A673 (cell line): ENCODE results near the gene SMYD3. TPM values are rescaled to one million over a fixed set of nuclear protein-coding genes. Genes with fewer than 3 reads are reported as not detected.

Source experiments
- BruUV-seq: library from RNA; stranded (reverse); fragments of 400-500 nt; replicated peaks from 2 replicates; lab custom pipeline; 2021; lab: Mats Ljungman, UMichigan
- CTCF ChIA-PET: fragments of 300-600 bp; sonication (Branson Sonifier 250); formaldehyde crosslinking; loops from one replicate; lab custom pipeline; 2022; ENCODE audit warnings: antibody characterized with exemption; lab: Charles Lee
- POLR2A ChIA-PET: fragments of 300-600 bp; sonication (Branson Sonifier 250); formaldehyde crosslinking; loops from one replicate; lab custom pipeline; 2022; ENCODE audit warnings: antibody characterized with exemption; ENCODE audit not compliant: low non-redundant PET; lab: Charles Lee
- DNase-seq: peaks from one replicate; pipeline ENCODE4 v3.0.0-alpha.2; 2015; ENCODE audit warnings: low spot score
- H3K27ac ChIP-seq: fragments of 200-600 bp; sonication (generic); 2 replicates; pipeline ENCODE4 v1.5.1; 2016; ENCODE audit warnings: mixed run types, low read depth, mild to moderate bottlenecking, mixed read lengths, antibody characterized with exemption, low read length; ENCODE audit not compliant: poor library complexity, severe bottlenecking
- H3K27me3 ChIP-seq: fragments of 200-600 bp; sonication (generic); replicated peaks from 2 replicates; pipeline ENCODE4 v1.6.1; 2017; ENCODE audit warnings: mixed run types, low read depth, mild to moderate bottlenecking, mixed read lengths, antibody characterized with exemption, low read length; ENCODE audit not compliant: insufficient read depth, poor library complexity
- H3K36me3 ChIP-seq: fragments of 200-600 bp; sonication (generic); 2 replicates; pipeline ENCODE4 v1.6.1; 2016; ENCODE audit warnings: mixed run types, mild to moderate bottlenecking, mixed read lengths, antibody characterized with exemption, low read length; ENCODE audit not compliant: insufficient read depth, poor library complexity, severe bottlenecking
- H3K4me1 ChIP-seq: fragments of 200-600 bp; sonication (generic); 2 replicates; pipeline ENCODE4 v1.6.1; 2017; ENCODE audit warnings: mixed run types, mild to moderate bottlenecking, mixed read lengths, antibody characterized with exemption, low read length; ENCODE audit not compliant: insufficient read depth, poor library complexity, severe bottlenecking
- H3K4me3 ChIP-seq: fragments of 200-600 bp; sonication (generic); 2 replicates; pipeline ENCODE4 v1.5.1; 2016; ENCODE audit warnings: low read depth, mixed run types, mild to moderate bottlenecking, mixed read lengths, low read length; ENCODE audit not compliant: poor library complexity, severe bottlenecking
- H3K9me3 ChIP-seq: fragments of 200-600 bp; sonication (generic); 2 replicates; pipeline ENCODE4 v1.6.1; 2016; ENCODE audit warnings: mixed run types, low read depth, mild to moderate bottlenecking, mixed read lengths, antibody characterized with exemption, low read length; ENCODE audit not compliant: poor library complexity, severe bottlenecking
- EZH2 ChIP-seq: fragments of 200-600 bp; sonication (generic); IDR thresholded peaks from 2 replicates; pipeline ENCODE4 v1.6.1; 2017; ENCODE audit warnings: borderline replicate concordance, low read depth, mild to moderate bottlenecking, mixed read lengths, antibody characterized with exemption, low read length; ENCODE audit not compliant: poor library complexity, severe bottlenecking
- intact Hi-C: fragments of 100-400 bp; cut with micrococcal nuclease; formaldehyde crosslinking; loops from one replicate; pipeline ENCODE4 v1.10.0; 2022; ENCODE audit not compliant: unreplicated experiment
- total RNA-seq: library from RNA; stranded (reverse); gene quantifications from 2 replicates; pipeline ENCODE4 v1.2.3, GENCODE V29; 2021
- TF ChIP-seq, protein P1 (sequence below): fragments of 300-800, 200-600 bp; sonication (generic); conservative IDR thresholded peaks from 2 replicates; pipeline ENCODE4 v1.5.1; 2017; ENCODE audit warnings: low read depth, mild to moderate bottlenecking, antibody characterized with exemption, low read length, moderate library complexity, mixed read lengths

SMYD3 gene
- total RNA-seq, 1 experiment from 2014 or later, result 29.0 TPM

DNA sequence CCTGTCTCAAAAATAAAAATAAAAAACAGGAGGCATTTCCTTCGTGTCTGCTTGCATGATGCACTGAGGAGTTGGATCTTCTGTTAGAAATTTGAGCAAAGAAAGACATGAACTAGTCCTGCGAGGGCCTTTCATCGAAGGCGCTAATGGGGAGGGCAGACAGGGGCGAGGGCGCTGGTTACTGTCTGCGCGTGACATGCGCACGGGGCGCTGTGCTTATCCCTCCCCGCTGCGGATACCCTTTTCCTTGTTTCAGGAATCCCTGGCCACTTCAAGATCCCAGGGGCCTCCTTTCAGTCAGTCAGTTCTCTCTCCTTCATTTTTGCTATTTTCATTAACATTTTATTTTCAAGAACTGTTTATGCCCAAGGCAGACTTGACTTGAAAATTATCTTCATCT is 806.4 kb downstream of the SMYD3 start:
- DNase-seq, result no peak
- intact Hi-C loops, result no loop called here
- no peak overlapping the region for H3K4me3 ChIP-seq
- no peaks in the 10 kb centered on the region for H3K4me1 ChIP-seq
- no peaks in the 10 kb centered on the region for H3K27me3 ChIP-seq
- H3K9me3 ChIP-seq, result no peaks in the 10 kb centered on the region
- ChIA-PET POLR2A (interaction anchor here (0.7 kb wide), 1 partner anchor 71 kb away, joined by 3 read pairs; no protein-coding TSS in a partner anchor), CTCF (no interaction called here)
- no TSS peak for BruUV-seq
- H3K27ac ChIP-seq, result no peak overlapping the region
- no peaks in the 10 kb centered on the region for H3K36me3 ChIP-seq
- no peak for TF ChIP-seq EZH2
- TF ChIP-seq, protein P1, sequence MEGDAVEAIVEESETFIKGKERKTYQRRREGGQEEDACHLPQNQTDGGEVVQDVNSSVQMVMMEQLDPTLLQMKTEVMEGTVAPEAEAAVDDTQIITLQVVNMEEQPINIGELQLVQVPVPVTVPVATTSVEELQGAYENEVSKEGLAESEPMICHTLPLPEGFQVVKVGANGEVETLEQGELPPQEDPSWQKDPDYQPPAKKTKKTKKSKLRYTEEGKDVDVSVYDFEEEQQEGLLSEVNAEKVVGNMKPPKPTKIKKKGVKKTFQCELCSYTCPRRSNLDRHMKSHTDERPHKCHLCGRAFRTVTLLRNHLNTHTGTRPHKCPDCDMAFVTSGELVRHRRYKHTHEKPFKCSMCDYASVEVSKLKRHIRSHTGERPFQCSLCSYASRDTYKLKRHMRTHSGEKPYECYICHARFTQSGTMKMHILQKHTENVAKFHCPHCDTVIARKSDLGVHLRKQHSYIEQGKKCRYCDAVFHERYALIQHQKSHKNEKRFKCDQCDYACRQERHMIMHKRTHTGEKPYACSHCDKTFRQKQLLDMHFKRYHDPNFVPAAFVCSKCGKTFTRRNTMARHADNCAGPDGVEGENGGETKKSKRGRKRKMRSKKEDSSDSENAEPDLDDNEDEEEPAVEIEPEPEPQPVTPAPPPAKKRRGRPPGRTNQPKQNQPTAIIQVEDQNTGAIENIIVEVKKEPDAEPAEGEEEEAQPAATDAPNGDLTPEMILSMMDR, result no peak

Other genes starting within 250 kb of the SMYD3 start
- gene TFB2M, start 59.0 kb upstream of the SMYD3 start, total RNA-seq, result 18.0 and 21.1 TPM in 2 replicates
- 21.0 and 25.0 TPM in 2 replicates for gene CNST, start 59.2 kb upstream of the SMYD3 start, total RNA-seq
- 40.3 and 41.7 TPM in 2 replicates for gene SCCPDH, start 217.1 kb upstream of the SMYD3 start, total RNA-seq